DND-41 (cell line): ENCODE measurements around the gene MCM9.

Experiments
- CTCF ChIP-seq: IDR thresholded peaks from 2 replicates; pipeline ENCODE4 v1.5.1; 2012; ENCODE audit warnings: borderline replicate concordance, low read length, moderate library complexity, mild to moderate bottlenecking; ENCODE audit not compliant: poor library complexity, severe bottlenecking; ENCODE audit errors: extremely low read depth
- EZH2 ChIP-seq: IDR thresholded peaks from 3 replicates; pipeline ENCODE4 v1.6.1; 2012; ENCODE audit warnings: borderline replicate concordance, low read depth, mild to moderate bottlenecking, moderate library complexity, low read length, inconsistent platforms; ENCODE audit not compliant: severe bottlenecking

GRCh38 chr6:118810420-118811027 is 124.4 kb downstream of the MCM9 start:
- TF ChIP-seq CTCF, result no peak
- no peak for TF ChIP-seq EZH2
